Heart left ventricle (tissue), 13 donors: ENCODE measurements around the gene INPP5D.

Experiments
- CTCF ChIP-seq, 12 donors: fragments of 200-600 bp; sonication (generic) in 4 of 12; IDR thresholded peaks; one replicate each; pipeline versions ENCODE4 v1.5.0 to v1.8.0; 2018 to 2022; ENCODE audit warnings: antibody characterized with exemption in 12 of 12, mild to moderate bottlenecking in 5 of 12
- POLR2A ChIP-seq, 2 donors: fragments of 450-650 bp; IDR thresholded peaks; one replicate each; pipeline ENCODE4 v1.6.1; 2017; ENCODE audit warnings: antibody characterized with exemption in 2 of 2, mild to moderate bottlenecking in 2 of 2, moderate library complexity in 2 of 2
- donor health status: ischemic (EF 13 %, LVEDD 7.1; RV severe dilation, severe dysfunction).
- donor health status: DM: no; HTN: yes; CAD: no.
- donor health status: DM: no; HTN: no; CAD: no.
- donor health status: ischemic (EF 25% LVEDD 6.9; RV normal size, moderate dysfunction).
- donor health status: ischemic (EF 25% LVEDD 5.7; RV mildly dilated, moderate dysfunction).
- donor health status: ischemic (EF 35%, LVEDD 5.7; RV mildly dilated, moderate dysfunction).
- donor health status: nonischemic (EF 11% LVEDD 7.7; RV severe dilation, severe dysfunction).
- donor health status: DM: yes; HTN: yes; CAD: no.
- donor health status: PGD.
- donor health status: ischemic (EF 29% LVEDD 5.4; RV normal size, mild dysfunction).
- donor health status: nonischemic (EF 23%, LVEDD 6.1; RV moderate dilation, normal function).

- TF ChIP-seq CTCF (IDR thresholded peaks at IDR 0.05) (no peak), POLR2A (IDR thresholded peaks at IDR 0.05) (no peak)
Measured at GRCh38 chr2:233116946-233117345, 56.8 kb downstream of the INPP5D start.
